Measurements from ENCODE around the gene LIPJ.

LIPJ gene

GRCh38 chr10:88642963-88643362, 56.4 kb downstream of the LIPJ start:
- H3K4me3 ChIP-seq (ENCODE audit: low read depth, low read length), result no peak overlapping the region
- peak; percentile 61 for DNase-seq (ENCODE audit: low read depth)
- no peak for TF ChIP-seq CTCF (conservative IDR thresholded peaks at IDR 0.05; ENCODE audit: low read depth, low read length)

- DNase-seq (ENCODE audit: low read depth), result no peak
- no peak overlapping the region for H3K4me3 ChIP-seq (ENCODE audit: low read depth, low read length)
- no peak for TF ChIP-seq CTCF (conservative IDR thresholded peaks at IDR 0.05; ENCODE audit: low read depth, low read length)
These were observed 60.6 kb downstream of the LIPJ start for GRCh38 chr10:88647061-88647615.

- no peak for TF ChIP-seq CTCF (conservative IDR thresholded peaks at IDR 0.05; ENCODE audit: low read depth, low read length)
- no peak overlapping the region for H3K4me3 ChIP-seq (ENCODE audit: low read depth, low read length)
- peak; percentile 87 for DNase-seq (ENCODE audit: low read depth)
These were observed 64.6 kb downstream of the LIPJ start for GRCh38 chr10:88651101-88651551.

- no peak for TF ChIP-seq CTCF (conservative IDR thresholded peaks at IDR 0.05; ENCODE audit: low read depth, low read length)
- DNase-seq (ENCODE audit: low read depth), result no peak
These were observed 66.1 kb downstream of the LIPJ start for GRCh38 chr10:88652616-88653015.

More at GRCh38 chr10:88652616-88653015, 66.1 kb downstream of the LIPJ start:
- H3K4me3 ChIP-seq (ENCODE audit: low read depth, low read length), result no peak overlapping the region

All from choroid plexus epithelial cell (primary cell).